Adrenal gland (tissue), 12 donors: ENCODE data around the gene ABTB2. TPM values are rescaled to one million over a fixed set of nuclear protein-coding genes. Genes with fewer than 3 reads are reported as not detected.

ENCODE experiments used
- DNase-seq, 7 donors: peaks; one replicate each; pipeline ENCODE4 v3.0.0-alpha.2; 2019 to 2020
- H3K27ac ChIP-seq, 5 donors: fragments of 200-600 bp; sonication (generic) in 4 of 5; 1 replicate in 3 of 5; 2 replicates in 2 of 5; pipeline versions ENCODE4 v1.5.1 to v1.8.0; 2016 to 2020; ENCODE audit warnings: mild to moderate bottlenecking in 1 of 5
- H3K27me3 ChIP-seq: fragments of 200-600 bp; 2 replicates; pipeline ENCODE4 v1.8.0; 2021
- H3K36me3 ChIP-seq, 2 donors: fragments of 200-600 bp; replicated peaks in 1 of 2; 1 replicate in 1 of 2; 2 replicates in 1 of 2; pipeline versions ENCODE4 v1.5.1 to v1.8.0; 2018 to 2022
- H3K4me1 ChIP-seq, 2 donors: fragments of 200-600 bp; replicated peaks in 1 of 2; 1 replicate in 1 of 2; 2 replicates in 1 of 2; pipeline versions ENCODE4 v1.5.1 to v1.8.0; 2018 to 2021
- H3K4me3 ChIP-seq, 4 donors: fragments of 200-600 bp; sonication (generic) in 3 of 4; one replicate each; pipeline ENCODE4 v1.5.1; 2016 to 2018
- H3K9me3 ChIP-seq, 3 donors: fragments of 200-600 bp; sonication (generic) in 1 of 3; replicated peaks in 1 of 3; 1 replicate in 2 of 3; 2 replicates in 1 of 3; pipeline versions ENCODE4 v1.5.1 to v1.8.0; 2016 to 2021
- POLR2A ChIP-seq, 2 donors: fragments of 450-650 bp; IDR thresholded peaks; one replicate each; pipeline ENCODE4 v1.6.1; 2017; ENCODE audit warnings: antibody characterized with exemption in 2 of 2, mild to moderate bottlenecking in 2 of 2, moderate library complexity in 1 of 2
- WGBS, 4 donors: extraction: QIAGEN DNeasy Blood & Tissue Kit in 2 of 4; methylation state at CpG; one replicate each; pipeline versions ENCODE4 v1.1.5 to v1.1.7; 2013 to 2017; 5-methylcytosine and 5-hydroxymethylcytosine counted together
- intact Hi-C, 2 donors: fragments of 100-400 bp; cut with DNase I; formaldehyde crosslinking; loops; one replicate each; pipeline versions ENCODE4 v1.14.1 to v1.15.0; 2022 to 2023
- polyA plus RNA-seq, 3 donors: library from polyadenylated mRNA; stranded (reverse); fragments of 200-250 nt in 2 of 3; fragments of 350-450 nt in 1 of 3; fragmentation: Illumina TruSeq in 1 of 3; extraction: RNeasy Lipid Tissue Mini Kit (QIAGEN cat#74804) in 1 of 3; gene quantifications; one replicate each; pipeline ENCODE4 v1.2.3, GENCODE V29; 2013 to 2014
- total RNA-seq, 9 donors: library from RNA; depleted of rRNA in 4 of 9; stranded (reverse); fragments of >200 nt in 4 of 9; fragments of 120-200 nt in 1 of 9; fragmentation: NEBNext Ultra II Directional in 1 of 9; extraction: Animal tissue kit (Norgen Biotek cat#: 25700) in 1 of 9; gene quantifications; one replicate each; pipeline versions ENCODE4 v1.1.0 to v1.2.4, GENCODE V29; 2013 to 2023
- TF ChIP-seq, protein P1 (sequence below), 6 experiments: fragments of 450-650 bp in 4 of 6; fragments of 200-600 bp in 2 of 6; sonication (generic) in 1 of 6; IDR thresholded peaks; 1 replicate in 5 of 6; 2 replicates in 1 of 6; pipeline versions ENCODE4 v1.5.1 to v1.8.0; 2016 to 2021; ENCODE audit warnings: antibody characterized with exemption in 6 of 6, mild to moderate bottlenecking in 2 of 6, moderate library complexity in 1 of 6
- donor health status: healthy with polysubstance abuse.
- donor health status: Bipolar disorder and iron deficiency.
- donor health status: DM: yes; HTN: yes; CAD: no.
- donor health status: DM: no; HTN: no; CAD: no.
- donor health status: DM: no; HTN: no; CAD: no.
- donor health status: DM: yes; HTN: yes; CAD: no.

The ABTB2 gene
- total and polyA plus RNA-seq, 12 donors, result 1.9 to 32.3 (median 6.1) TPM

GRCh38 chr11:34166806-34167740 is 190.7 kb downstream of the ABTB2 start:
- no peak for TF ChIP-seq POLR2A (IDR thresholded peaks at IDR 0.05)
- TF ChIP-seq, protein P1, sequence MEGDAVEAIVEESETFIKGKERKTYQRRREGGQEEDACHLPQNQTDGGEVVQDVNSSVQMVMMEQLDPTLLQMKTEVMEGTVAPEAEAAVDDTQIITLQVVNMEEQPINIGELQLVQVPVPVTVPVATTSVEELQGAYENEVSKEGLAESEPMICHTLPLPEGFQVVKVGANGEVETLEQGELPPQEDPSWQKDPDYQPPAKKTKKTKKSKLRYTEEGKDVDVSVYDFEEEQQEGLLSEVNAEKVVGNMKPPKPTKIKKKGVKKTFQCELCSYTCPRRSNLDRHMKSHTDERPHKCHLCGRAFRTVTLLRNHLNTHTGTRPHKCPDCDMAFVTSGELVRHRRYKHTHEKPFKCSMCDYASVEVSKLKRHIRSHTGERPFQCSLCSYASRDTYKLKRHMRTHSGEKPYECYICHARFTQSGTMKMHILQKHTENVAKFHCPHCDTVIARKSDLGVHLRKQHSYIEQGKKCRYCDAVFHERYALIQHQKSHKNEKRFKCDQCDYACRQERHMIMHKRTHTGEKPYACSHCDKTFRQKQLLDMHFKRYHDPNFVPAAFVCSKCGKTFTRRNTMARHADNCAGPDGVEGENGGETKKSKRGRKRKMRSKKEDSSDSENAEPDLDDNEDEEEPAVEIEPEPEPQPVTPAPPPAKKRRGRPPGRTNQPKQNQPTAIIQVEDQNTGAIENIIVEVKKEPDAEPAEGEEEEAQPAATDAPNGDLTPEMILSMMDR (IDR thresholded peaks at IDR 0.05), result no peak
- peaks cover under 1% of the 10 kb centered on the region in 2 donors for H3K4me1 ChIP-seq
- WGBS, 4 donors, result 96 to 98% (median 97%) methylated on average over 14 to 16 of the region's 16 CpGs
- no peaks in the 10 kb centered on the region for H3K27me3 ChIP-seq
- H3K9me3 ChIP-seq, result no peaks in the 10 kb centered on the region
- H3K36me3 ChIP-seq, result peaks cover 0 to 5% of the 10 kb centered on the region in 2 donors
- H3K27ac ChIP-seq, result no peak overlapping the region
- intact Hi-C loops, result no loop called here
- H3K4me3 ChIP-seq, result no peak overlapping the region
- DNase-seq, result no peak

GRCh38 chr11:34165786-34166555 is 191.8 kb downstream of the ABTB2 start:
- 66 to 72% (median 72%) methylated on average over 7 to 12 of the region's 12 CpGs for WGBS, 4 donors
- peak; percentile 74 to 89 (median 87) for DNase-seq
- H3K27me3 ChIP-seq, result no peaks in the 10 kb centered on the region
- H3K27ac ChIP-seq, result peak overlapping the region in 1 of 5 donors; percentile 8
- peaks cover 3 to 4% of the 10 kb centered on the region in 2 donors for H3K4me1 ChIP-seq
- TF ChIP-seq, protein P1 (IDR thresholded peaks at IDR 0.05), result no peak
- no peak for TF ChIP-seq POLR2A (IDR thresholded peaks at IDR 0.05)
- H3K4me3 ChIP-seq, result no peak overlapping the region
- intact Hi-C loops, result no loop called here
- H3K9me3 ChIP-seq, result no peaks in the 10 kb centered on the region
- peaks cover 0 to 5% of the 10 kb centered on the region in 2 donors for H3K36me3 ChIP-seq

DNA sequence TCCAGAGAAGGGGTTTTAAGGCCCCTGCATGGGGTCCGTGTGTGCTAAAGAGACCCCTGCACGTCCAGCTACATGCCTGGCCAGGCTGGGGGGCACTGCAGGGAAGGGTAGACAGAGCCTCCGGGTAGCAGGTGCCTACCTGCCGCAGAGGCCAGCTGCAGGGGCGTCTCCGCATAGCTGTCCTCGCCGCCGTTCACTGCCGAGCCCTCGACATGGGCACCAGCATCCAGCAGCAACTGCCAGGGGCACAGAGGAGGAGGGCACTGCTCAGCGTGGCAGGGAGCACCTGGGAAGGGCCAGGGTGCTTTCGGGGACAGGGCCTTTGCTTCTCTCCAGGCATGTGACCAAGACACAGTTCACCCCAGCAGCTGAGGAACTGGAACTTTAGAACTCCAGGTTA is 192.7 kb downstream of the ABTB2 start:
- Histone ChIP-seq H3K9me3 (no peaks in the 10 kb centered on the region), H3K27ac (no peak overlapping the region), H3K27me3 (no peaks in the 10 kb centered on the region), H3K36me3 (no peaks in the 10 kb centered on the region), H3K4me3 (no peak overlapping the region), H3K4me1 (peaks cover 3 to 4% of the 10 kb centered on the region in 2 donors)
- no peak for TF ChIP-seq POLR2A (IDR thresholded peaks at IDR 0.05)
- TF ChIP-seq, protein P1 (IDR thresholded peaks at IDR 0.05), result no peak
- 80 to 94% (median 92%) methylated on average over 1 to 13 of the region's 13 CpGs for WGBS, 4 donors
- no peak for DNase-seq
- intact Hi-C loops, result no loop called here

DNA sequence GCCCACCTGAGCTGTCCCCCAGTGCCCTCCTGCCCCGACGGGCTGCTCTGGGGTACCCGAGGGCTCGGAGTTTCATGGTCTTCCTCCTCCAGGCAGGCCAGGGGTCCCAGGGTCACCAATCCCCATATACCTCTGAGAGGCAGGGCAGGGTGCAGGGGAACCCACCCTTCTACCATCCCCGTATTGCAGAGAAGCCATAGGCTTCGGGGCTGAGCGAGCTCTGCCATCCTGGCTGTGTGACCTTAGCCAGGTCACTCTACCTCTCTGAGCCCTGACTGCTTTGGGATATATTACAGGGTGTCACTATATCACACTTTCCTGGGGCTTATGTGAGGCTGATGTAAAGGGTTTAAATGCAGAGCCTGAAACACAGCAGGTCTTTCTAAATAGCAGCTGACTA is 195.0 kb downstream of the ABTB2 start:
- intact Hi-C loops, result no loop called here
- H3K27me3 ChIP-seq, result no peaks in the 10 kb centered on the region
- WGBS, 4 donors, result 95 to 100% (median 96%) methylated on average over 2 to 7 of the region's 7 CpGs; no CpG with 5 or more reads in 1 of the 4 donors
- H3K36me3 ChIP-seq, result no peaks in the 10 kb centered on the region
- H3K4me3 ChIP-seq, result no peak overlapping the region
- TF ChIP-seq POLR2A (IDR thresholded peaks at IDR 0.05), result no peak
- TF ChIP-seq, protein P1 (IDR thresholded peaks at IDR 0.05), result no peak
- peaks cover 3 to 4% of the 10 kb centered on the region in 2 donors for H3K4me1 ChIP-seq
- DNase-seq, result no peak
- H3K27ac ChIP-seq, result no peak overlapping the region
- H3K9me3 ChIP-seq, result no peaks in the 10 kb centered on the region
